Heart left ventricle (tissue), 13 donors: ENCODE measurements around the gene CCDC87.

Experiments used
- CTCF ChIP-seq, 12 donors: fragments of 200-600 bp; sonication (generic) in 4 of 12; IDR thresholded peaks; one replicate each; pipeline versions ENCODE4 v1.5.0 to v1.8.0; 2018 to 2022; ENCODE audit warnings: antibody characterized with exemption in 12 of 12, mild to moderate bottlenecking in 5 of 12
- POLR2A ChIP-seq, 2 donors: fragments of 450-650 bp; IDR thresholded peaks; one replicate each; pipeline ENCODE4 v1.6.1; 2017; ENCODE audit warnings: antibody characterized with exemption in 2 of 2, mild to moderate bottlenecking in 2 of 2, moderate library complexity in 2 of 2
- donor health status: ischemic (EF 13 %, LVEDD 7.1; RV severe dilation, severe dysfunction).
- donor health status: DM: no; HTN: yes; CAD: no.
- donor health status: DM: no; HTN: no; CAD: no.
- donor health status: ischemic (EF 25% LVEDD 6.9; RV normal size, moderate dysfunction).
- donor health status: ischemic (EF 25% LVEDD 5.7; RV mildly dilated, moderate dysfunction).
- donor health status: ischemic (EF 35%, LVEDD 5.7; RV mildly dilated, moderate dysfunction).
- donor health status: nonischemic (EF 11% LVEDD 7.7; RV severe dilation, severe dysfunction).
- donor health status: DM: yes; HTN: yes; CAD: no.
- donor health status: PGD.
- donor health status: ischemic (EF 29% LVEDD 5.4; RV normal size, mild dysfunction).
- donor health status: nonischemic (EF 23%, LVEDD 6.1; RV moderate dilation, normal function).

GRCh38 chr11:66612458-66612857 is 19.6 kb upstream of the CCDC87 start:
- TF ChIP-seq CTCF (IDR thresholded peaks at IDR 0.05) (no peak), POLR2A (IDR thresholded peaks at IDR 0.05) (no peak)
